Measurements from ENCODE around the gene MAML2. TPM values are rescaled to one million over a fixed set of nuclear protein-coding genes. Genes with fewer than 3 reads are reported as not detected.
A peak's percentile ranks its signal among the peaks of the same experiment; 100 is the strongest.

Gene MAML2
- total RNA-seq, 4 donors from 2014 or later: 17.6 to 31.6 (median 25.8) TPM

GRCh38 chr11:96309643-96310017, 33.4 kb downstream of the MAML2 start:
- 66 to 79% methylated on average over 5 of the region's 5 CpGs for WGBS, 2 donors
- intact Hi-C loops (cut with DNase I; ENCODE audit: low total_unique reads): no loop called here
- DNase-seq (ENCODE audit: low spot score in 2 of 2): no peak
- no peak overlapping the region for H3K4me3 ChIP-seq (ENCODE audit: low read depth, poor library complexity, severe bottlenecking)
- TF ChIP-seq CTCF (IDR thresholded peaks at IDR 0.05) (no peak), POLR2A (IDR thresholded peaks at IDR 0.05) (no peak)

- 78 to 81% methylated on average over 2 of the region's 2 CpGs for WGBS, 2 donors
- TF ChIP-seq CTCF (IDR thresholded peaks at IDR 0.05) (no peak), POLR2A (IDR thresholded peaks at IDR 0.05) (no peak)
- H3K4me3 ChIP-seq (ENCODE audit: low read depth, poor library complexity, severe bottlenecking): no peak overlapping the region
- DNase-seq (ENCODE audit: low spot score in 2 of 2): no peak
- intact Hi-C loops (cut with DNase I; ENCODE audit: low total_unique reads): no loop called here
These were observed 33.9 kb downstream of the MAML2 start for GRCh38 chr11:96309016-96309642.

- no peak for DNase-seq (ENCODE audit: low spot score in 2 of 2)
- intact Hi-C loops (cut with DNase I; ENCODE audit: low total_unique reads): no loop called here
- TF ChIP-seq POLR2A (IDR thresholded peaks at IDR 0.05) (no peak), CTCF (IDR thresholded peaks at IDR 0.05) (no peak)
- WGBS, 2 donors: 26 to 34% methylated on average over 3 of the region's 3 CpGs
- no peak overlapping the region for H3K4me3 ChIP-seq (ENCODE audit: low read depth, poor library complexity, severe bottlenecking)
These were observed 35.2 kb downstream of the MAML2 start for GRCh38 chr11:96307776-96308140.

GRCh38 chr11:96306933-96307775, 35.8 kb downstream of the MAML2 start:
- DNase-seq (ENCODE audit: low spot score in 2 of 2): peak; percentile 92 to 93
- no peak overlapping the region for H3K4me3 ChIP-seq (ENCODE audit: low read depth, poor library complexity, severe bottlenecking)
- whole genome bisulfite sequencing, 2 donors: 3 to 4% methylated on average over 10 of the region's 10 CpGs
- TF ChIP-seq CTCF (IDR thresholded peaks at IDR 0.05) (no peak), POLR2A (IDR thresholded peaks at IDR 0.05) (no peak)
- intact Hi-C loops (cut with DNase I; ENCODE audit: low total_unique reads): no loop called here

- DNase-seq (ENCODE audit: low spot score in 2 of 2): no peak
- WGBS, 2 donors: 11 to 12% methylated on average over 3 of the region's 3 CpGs
- TF ChIP-seq POLR2A (IDR thresholded peaks at IDR 0.05) (no peak), CTCF (IDR thresholded peaks at IDR 0.05) (no peak)
- H3K4me3 ChIP-seq (ENCODE audit: low read depth, poor library complexity, severe bottlenecking): no peak overlapping the region
- intact Hi-C loops (cut with DNase I; ENCODE audit: low total_unique reads): no loop called here
These were observed 36.4 kb downstream of the MAML2 start for GRCh38 chr11:96306600-96306932.
